Stomach smooth muscle (tissue), 2 donors: Measurements from ENCODE around the gene TOR4A.

ENCODE experiments used
- H3K27ac ChIP-seq: one replicate; pipeline ENCODE4 v1.7.0; 2013; ENCODE audit warnings: mild to moderate bottlenecking, low read length, inconsistent platforms
- H3K27me3 ChIP-seq, 2 donors: one replicate each; pipeline ENCODE4 v1.7.0; 2013; ENCODE audit warnings: low read length in 2 of 2; ENCODE audit not compliant: insufficient read depth in 2 of 2, control insufficient read depth in 1 of 2
- H3K36me3 ChIP-seq, 2 donors: one replicate each; pipeline ENCODE4 v1.7.0; 2013; ENCODE audit warnings: low read length in 2 of 2; ENCODE audit not compliant: control insufficient read depth in 2 of 2, insufficient read depth in 2 of 2
- H3K4me1 ChIP-seq: one replicate; pipeline ENCODE4 v1.7.0; 2013; ENCODE audit warnings: low read length; ENCODE audit not compliant: control insufficient read depth, insufficient read depth
- H3K4me3 ChIP-seq, 2 donors: one replicate each; pipeline ENCODE4 v1.7.0; 2013; ENCODE audit warnings: low read length in 2 of 2
- H3K9ac ChIP-seq, 2 donors: one replicate each; pipeline ENCODE4 v1.7.0; 2013; ENCODE audit warnings: low read length in 2 of 2, mild to moderate bottlenecking in 1 of 2
- H3K9me3 ChIP-seq, 2 donors: one replicate each; pipeline ENCODE4 v1.7.0; 2013; ENCODE audit warnings: low read length in 2 of 2; ENCODE audit not compliant: control insufficient read depth in 2 of 2
- donor health status: healthy.
- donor health status: Pancreatic carcinoma.

TOR4A gene

GRCh38 chr9:137311986-137312851 lies 34.7 kb downstream of the TOR4A start:
- H3K9me3 ChIP-seq = no peaks in the 10 kb centered on the region
- no peak overlapping the region for H3K27ac ChIP-seq
- no peak overlapping the region for H3K9ac ChIP-seq
- peaks cover 9% of the 10 kb centered on the region for H3K4me1 ChIP-seq
- no peak overlapping the region for H3K4me3 ChIP-seq
- H3K36me3 ChIP-seq = no peaks in the 10 kb centered on the region
- peaks cover 15 to 25% of the 10 kb centered on the region in 2 donors for H3K27me3 ChIP-seq

- Histone ChIP-seq H3K27ac (no peak overlapping the region), H3K27me3 (peaks cover 13 to 25% of the 10 kb centered on the region in 2 donors), H3K9ac (no peak overlapping the region), H3K4me1 (peaks cover 8% of the 10 kb centered on the region), H3K9me3 (no peaks in the 10 kb centered on the region), H3K4me3 (no peak overlapping the region), H3K36me3 (no peaks in the 10 kb centered on the region)
These were observed 35.4 kb downstream of the TOR4A start for GRCh38 chr9:137312852-137313325.

GRCh38 chr9:137313326-137313936 lies 35.9 kb downstream of the TOR4A start:
- Histone ChIP-seq H3K27ac (no peak overlapping the region), H3K9me3 (no peaks in the 10 kb centered on the region), H3K36me3 (no peaks in the 10 kb centered on the region), H3K9ac (no peak overlapping the region), H3K4me1 (peaks cover 8% of the 10 kb centered on the region), H3K27me3 (peaks cover 11 to 26% of the 10 kb centered on the region in 2 donors), H3K4me3 (no peak overlapping the region)

- H3K27me3 ChIP-seq = peaks cover 9 to 26% of the 10 kb centered on the region in 2 donors
- no peak overlapping the region for H3K4me3 ChIP-seq
- H3K9me3 ChIP-seq = no peaks in the 10 kb centered on the region
- peaks cover 8% of the 10 kb centered on the region for H3K4me1 ChIP-seq
- H3K9ac ChIP-seq = no peak overlapping the region
- H3K36me3 ChIP-seq = no peaks in the 10 kb centered on the region
- H3K27ac ChIP-seq = no peak overlapping the region
These were observed 36.5 kb downstream of the TOR4A start for GRCh38 chr9:137313956-137314560.

- H3K9ac ChIP-seq = no peak overlapping the region
- H3K4me3 ChIP-seq = no peak overlapping the region
- H3K27me3 ChIP-seq = peaks cover 8 to 26% of the 10 kb centered on the region in 2 donors
- no peaks in the 10 kb centered on the region for H3K9me3 ChIP-seq
- no peaks in the 10 kb centered on the region for H3K36me3 ChIP-seq
- no peak overlapping the region for H3K27ac ChIP-seq
- peaks cover 8% of the 10 kb centered on the region for H3K4me1 ChIP-seq
These were observed 37.3 kb downstream of the TOR4A start for GRCh38 chr9:137314561-137315560.

GRCh38 chr9:137315581-137316011 lies 38.1 kb downstream of the TOR4A start:
- Histone ChIP-seq H3K27me3 (peaks cover 8 to 26% of the 10 kb centered on the region in 2 donors), H3K36me3 (no peaks in the 10 kb centered on the region), H3K27ac (no peak overlapping the region), H3K9me3 (no peaks in the 10 kb centered on the region), H3K4me1 (peaks cover 8% of the 10 kb centered on the region), H3K4me3 (no peak overlapping the region), H3K9ac (no peak overlapping the region)

GRCh38 chr9:137316012-137316981 lies 38.8 kb downstream of the TOR4A start:
- Histone ChIP-seq H3K9ac (no peak overlapping the region), H3K36me3 (no peaks in the 10 kb centered on the region), H3K27me3 (peaks cover 8 to 26% of the 10 kb centered on the region in 2 donors), H3K4me1 (peaks cover 8% of the 10 kb centered on the region), H3K9me3 (no peaks in the 10 kb centered on the region), H3K4me3 (peak overlapping the region in 1 of 2 donors; percentile 29), H3K27ac (no peak overlapping the region)

GRCh38 chr9:137317021-137317717 lies 39.6 kb downstream of the TOR4A start:
- Histone ChIP-seq H3K9me3 (no peaks in the 10 kb centered on the region), H3K4me1 (peaks cover 8% of the 10 kb centered on the region), H3K9ac (no peak overlapping the region), H3K4me3 (no peak overlapping the region), H3K27me3 (peaks cover 8 to 26% of the 10 kb centered on the region in 2 donors), H3K36me3 (no peaks in the 10 kb centered on the region), H3K27ac (no peak overlapping the region)
